H1 (cell line): ENCODE results near the gene RER1. TPM values are rescaled to one million over a fixed set of nuclear protein-coding genes. Genes with fewer than 3 reads are reported as not detected.
A peak's percentile ranks its signal among the peaks of the same experiment; 100 is the strongest.

Source experiments
- CTCF ChIA-PET: fragments of 300-600 bp; sonication (Branson Sonifier 250); formaldehyde crosslinking; loops from one replicate; lab custom pipeline; 2021; ENCODE audit not compliant: partially characterized antibody; lab: Charles Lee
- POLR2A ChIA-PET: fragments of 300-600 bp; sonication (Branson Sonifier 250); formaldehyde crosslinking; loops from one replicate; lab custom pipeline; 2021; ENCODE audit warnings: inconsistent platforms; ENCODE audit not compliant: partially characterized antibody; lab: Charles Lee
- DNase-seq, 2 experiments: peaks; one replicate each; pipeline versions ENCODE4 v3.0.0 to v3.0.0-alpha.2; 2010 to 2022; ENCODE audit warnings: low spot score in 2 of 2, low read depth in 1 of 2, mixed read lengths in 1 of 2
- FAIRE-seq: peaks from 2 replicates; lab custom pipeline; 2011; peaks lifted over from hg19 to GRCh38; lab: Jason Lieb, UNC
- H2AFZ ChIP-seq: 2 replicates; pipeline ENCODE4 v1.8.1; 2012; ENCODE audit warnings: low read length, inconsistent platforms
- H2AK5ac ChIP-seq: 2 replicates; pipeline ENCODE4 v1.6.1; 2013; ENCODE audit warnings: low read depth, low read length
- H2BK120ac ChIP-seq: replicated peaks from 2 replicates; pipeline ENCODE3; 2013; ENCODE audit warnings: low read depth, low read length, inconsistent platforms
- H2BK12ac ChIP-seq: 2 replicates; pipeline ENCODE4 v1.6.1; 2013; ENCODE audit warnings: low read depth, low read length
- H2BK15ac ChIP-seq: 2 replicates; pipeline ENCODE4 v1.6.1; 2013; ENCODE audit warnings: low read length
- H2BK20ac ChIP-seq: 2 replicates; pipeline ENCODE4 v1.6.1; 2013; ENCODE audit warnings: low read length
- H2BK5ac ChIP-seq: 2 replicates; pipeline ENCODE4 v1.6.1; 2013; ENCODE audit warnings: low read depth, low read length
- H3K14ac ChIP-seq: 2 replicates; pipeline ENCODE4 v1.6.1; 2013; ENCODE audit warnings: inconsistent platforms; ENCODE audit not compliant: insufficient read length
- H3K18ac ChIP-seq: 2 replicates; pipeline ENCODE4 v1.6.1; 2013; ENCODE audit warnings: low read length; ENCODE audit errors: extremely low read depth
- H3K23ac ChIP-seq: 2 replicates; pipeline ENCODE4 v1.6.1; 2013; ENCODE audit warnings: inconsistent platforms; ENCODE audit not compliant: insufficient read length
- H3K23me2 ChIP-seq: 2 replicates; pipeline ENCODE4 v1.6.1; 2013; ENCODE audit warnings: low read depth, low read length
- H3K27ac ChIP-seq: 2 replicates; pipeline ENCODE4 v1.6.1; 2011; ENCODE audit warnings: low read depth, low read length, inconsistent platforms
- H3K27me3 ChIP-seq, 4 experiments: replicated peaks in 1 of 4; 1 replicate in 1 of 4; 2 replicates in 3 of 4; pipeline versions ENCODE4 v1.6.1 to v1.8.1; 2011 to 2013; ENCODE audit warnings: low read length in 3 of 4, mild to moderate bottlenecking in 3 of 4, inconsistent platforms in 2 of 4, mixed read lengths in 2 of 4, moderate library complexity in 1 of 4; ENCODE audit not compliant: control insufficient read depth in 3 of 4, insufficient read depth in 3 of 4; ENCODE audit errors: extremely low read depth in 1 of 4
- H3K36me3 ChIP-seq, 4 experiments: 2 replicates each; pipeline versions ENCODE4 v1.6.1 to v1.8.1; 2011 to 2013; ENCODE audit warnings: mild to moderate bottlenecking in 4 of 4, low read length in 3 of 4, moderate library complexity in 2 of 4, control low read depth in 1 of 4, inconsistent platforms in 1 of 4; ENCODE audit not compliant: insufficient read depth in 4 of 4, control insufficient read depth in 2 of 4
- H3K4ac ChIP-seq: replicated peaks from 2 replicates; pipeline ENCODE3; 2013; ENCODE audit warnings: low read length, low read depth, mixed read lengths, inconsistent platforms; ENCODE audit not compliant: insufficient read length
- H3K4me1 ChIP-seq, 4 experiments: replicated peaks in 1 of 4; 1 replicate in 1 of 4; 2 replicates in 3 of 4; pipeline versions ENCODE4 v1.6.1 to v1.8.1; 2011 to 2013; ENCODE audit warnings: low read length in 3 of 4, inconsistent platforms in 2 of 4, mixed read lengths in 1 of 4; ENCODE audit not compliant: insufficient read depth in 4 of 4, control insufficient read depth in 3 of 4
- H3K4me2 ChIP-seq, 2 experiments: 2 replicates each; pipeline versions ENCODE4 v1.6.1 to v1.8.1; 2011 to 2013; ENCODE audit warnings: low read depth in 2 of 2, low read length in 2 of 2, control low read depth in 1 of 2, inconsistent platforms in 1 of 2, mild to moderate bottlenecking in 1 of 2; ENCODE audit not compliant: insufficient read depth in 1 of 2
- H3K4me3 ChIP-seq, 4 experiments: fragments of 200-600, 300-600 bp in 1 of 4; sonication (generic), shearing (Covaris generic), sonication (Bioruptor Twin) in 1 of 4; 2 replicates each; pipeline versions ENCODE4 v1.5.1 to v1.8.1; 2011 to 2016; ENCODE audit warnings: low read length in 4 of 4, low read depth in 3 of 4, control low read depth in 2 of 4, inconsistent platforms in 2 of 4, mild to moderate bottlenecking in 2 of 4, mixed read lengths in 1 of 4, moderate library complexity in 1 of 4; ENCODE audit not compliant: insufficient read depth in 2 of 4; ENCODE audit errors: extremely low read depth in 1 of 4
- H3K56ac ChIP-seq: replicated peaks from 2 replicates; pipeline ENCODE3; 2013; ENCODE audit warnings: low read depth, mild to moderate bottlenecking, mixed read lengths, low read length, inconsistent platforms; ENCODE audit not compliant: insufficient read length
- H3K79me1 ChIP-seq: 2 replicates; pipeline ENCODE4 v1.6.1; 2013; ENCODE audit warnings: low read depth, low read length, control low read depth
- H3K79me2 ChIP-seq, 2 experiments: 2 replicates each; pipeline versions ENCODE4 v1.6.1 to v1.8.1; 2012 to 2013; ENCODE audit warnings: low read length in 2 of 2, mild to moderate bottlenecking in 2 of 2, inconsistent platforms in 1 of 2; ENCODE audit not compliant: insufficient read depth in 2 of 2, control insufficient read depth in 1 of 2
- H3K9ac ChIP-seq, 4 experiments: replicated peaks in 1 of 4; 1 replicate in 1 of 4; 2 replicates in 3 of 4; pipeline versions ENCODE4 v1.6.1 to v1.8.1; 2011 to 2013; ENCODE audit warnings: low read depth in 3 of 4, low read length in 3 of 4, control low read depth in 2 of 4, mild to moderate bottlenecking in 2 of 4, moderate library complexity in 2 of 4, inconsistent platforms in 1 of 4; ENCODE audit errors: extremely low read depth in 1 of 4
- H3K9me3 ChIP-seq, 2 experiments: 2 replicates each; pipeline versions ENCODE4 v1.6.1 to v1.8.1; 2012 to 2013; ENCODE audit warnings: mild to moderate bottlenecking in 2 of 2, moderate library complexity in 2 of 2, control low read depth in 1 of 2, inconsistent platforms in 1 of 2, low read depth in 1 of 2, low read length in 1 of 2, mixed read lengths in 1 of 2; ENCODE audit not compliant: insufficient read depth in 2 of 2
- H4K20me1 ChIP-seq, 2 experiments: replicated peaks in 1 of 2; 2 replicates each; pipeline versions ENCODE3 to v1.8.1; 2011 to 2013; ENCODE audit warnings: inconsistent platforms in 2 of 2, low read length in 2 of 2, mild to moderate bottlenecking in 1 of 2; ENCODE audit not compliant: insufficient read depth in 2 of 2, control insufficient read depth in 1 of 2
- H4K5ac ChIP-seq: 2 replicates; pipeline ENCODE4 v1.6.1; 2013; ENCODE audit warnings: low read length, low read depth, mixed read lengths, inconsistent platforms; ENCODE audit not compliant: insufficient read length
- H4K8ac ChIP-seq: 2 replicates; pipeline ENCODE4 v1.8.0; 2013; ENCODE audit warnings: mild to moderate bottlenecking, moderate library complexity, low read length, inconsistent platforms; ENCODE audit not compliant: insufficient read depth; ENCODE audit errors: extremely low read depth
- H4K91ac ChIP-seq: replicated peaks from 2 replicates; pipeline ENCODE3; 2013; ENCODE audit warnings: low read length, mixed read lengths, inconsistent platforms; ENCODE audit not compliant: insufficient read length
- SIX5 ChIP-seq: IDR thresholded peaks from 2 replicates; pipeline ENCODE4 v1.6.1; 2011; ENCODE audit warnings: mild to moderate bottlenecking, low read depth, low read length
- SUZ12 ChIP-seq: fragments of 200-600 bp; sonication (generic); IDR thresholded peaks from 2 replicates; pipeline ENCODE4 v1.6.1; 2012; ENCODE audit warnings: mild to moderate bottlenecking, inconsistent platforms, low read length, moderate library complexity, mixed read lengths
- WGBS, 2 experiments: shearing (Covaris generic) in 1 of 2; methylation state at CpG; one replicate each; pipeline versions ENCODE4 v1.1.6 to v1.1.7; 2013 to 2015; ENCODE audit warnings: low lambda C conversion rate in 2 of 2, mixed read lengths in 2 of 2, inconsistent platforms in 1 of 2, low coverage in 1 of 2, missing lambda C conversion rate in 1 of 2; ENCODE audit not compliant: insufficient replicate concordance in 2 of 2, insufficient coverage in 1 of 2, insufficient read length in 1 of 2; ENCODE audit errors: extremely low coverage in 1 of 2, missing lambda C conversion rate in 1 of 2; 5-methylcytosine and 5-hydroxymethylcytosine counted together
- polyA plus RNA-seq, 7 experiments: library from polyadenylated mRNA; depleted of rRNA in 3 of 7; stranded (reverse) in 5 of 7; unstranded in 2 of 7; fragments of >200 nt in 5 of 7; fragments of 200-250 nt in 2 of 7; gene quantifications; 1 replicate in 5 of 7; 2 replicates in 1 of 7; 4 replicates in 1 of 7; pipeline versions ENCODE4 v1.2.1 to v1.2.3, GENCODE V29; 2011 to 2013; ENCODE audit warnings: missing spikeins in 2 of 7, mixed read lengths in 2 of 7
- total RNA-seq: library from RNA; stranded (reverse); fragmentation: NEBNext Ultra II Directional; extraction: Animal tissue kit (Norgen Biotek cat#: 25700); gene quantifications from 2 replicates; pipeline ENCODE4 v1.2.1, GENCODE V29; 2021
- TF ChIP-seq, protein P1 (sequence below): IDR thresholded peaks from 2 replicates; pipeline ENCODE4 v1.6.1; 2012; ENCODE audit warnings: inconsistent platforms

RER1 gene
- total and polyA plus RNA-seq, 2 of the 8 experiments (the other 6 are each of a cell fraction or from before 2014, with no cell fraction given), result 102 to 134 TPM

DNA sequence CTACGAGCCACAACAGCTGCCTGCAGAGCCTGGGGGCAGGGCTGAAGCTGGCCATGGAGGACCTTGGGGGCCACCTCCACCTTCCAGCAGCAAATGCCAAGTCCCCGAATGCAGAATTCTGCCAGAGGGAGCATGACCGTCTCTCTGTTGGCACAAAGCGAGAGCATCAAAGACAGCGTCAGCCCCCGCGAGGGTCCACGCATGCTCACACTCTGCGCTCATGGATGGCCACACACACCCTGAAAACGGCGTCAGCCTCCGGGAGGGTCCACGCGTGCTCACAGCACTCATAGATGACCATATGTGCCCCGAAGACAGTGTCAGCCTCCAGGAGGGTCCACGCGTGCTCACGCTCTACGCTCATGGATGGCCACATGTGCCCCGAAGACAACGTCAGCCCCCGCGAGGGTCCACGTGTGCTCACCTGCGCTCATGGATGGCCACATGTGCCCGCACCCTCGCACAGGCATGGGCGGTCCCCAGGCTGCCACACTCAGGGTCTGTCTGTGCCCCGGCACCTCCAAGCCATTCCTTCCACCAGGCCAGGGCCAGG, 46.8 kb upstream of the RER1 start:
- DNase-seq (no peak), FAIRE-seq (no peak)
- Histone ChIP-seq H3K4me3 (no peak overlapping the region), H3K4me1 (no peaks in the 10 kb centered on the region), H3K79me1 (no peaks in the 10 kb centered on the region), H4K5ac (no peak overlapping the region), H3K9ac (no peak overlapping the region), H2BK5ac (0 out of 2 replicates have a peak overlapping the region, but pooled peaks have one; percentile 24), H3K4ac (peak overlapping the region; percentile 23), H2BK20ac (no peak overlapping the region), H3K79me2 (no peaks in the 10 kb centered on the region), H2BK12ac (no peak overlapping the region), H3K9me3 (no peaks in the 10 kb centered on the region), H3K27me3 (no peaks in the 10 kb centered on the region), H4K8ac (peak overlapping the region; percentile 79; the same call in 1 of the 2 replicates), H4K91ac (no peak overlapping the region), H3K4me2 (no peak overlapping the region), H3K36me3 (no peaks in the 10 kb centered on the region), H3K56ac (no peak overlapping the region), H3K23me2 (no peaks in the 10 kb centered on the region), H3K18ac (no peak overlapping the region; the same call in 1 of the 2 replicates), H4K20me1 (peaks cover 0 to 3% of the 10 kb centered on the region in 2 experiments), H2AK5ac (no peak overlapping the region), H2AFZ (no peak overlapping the region), H2BK15ac (no peak overlapping the region), H2BK120ac (no peak overlapping the region), H3K27ac (no peak overlapping the region), H3K14ac (no peak overlapping the region), H3K23ac (no peak overlapping the region)
- TF ChIP-seq SUZ12 (no peak), SIX5 (no peak)
- TF ChIP-seq, protein P1, sequence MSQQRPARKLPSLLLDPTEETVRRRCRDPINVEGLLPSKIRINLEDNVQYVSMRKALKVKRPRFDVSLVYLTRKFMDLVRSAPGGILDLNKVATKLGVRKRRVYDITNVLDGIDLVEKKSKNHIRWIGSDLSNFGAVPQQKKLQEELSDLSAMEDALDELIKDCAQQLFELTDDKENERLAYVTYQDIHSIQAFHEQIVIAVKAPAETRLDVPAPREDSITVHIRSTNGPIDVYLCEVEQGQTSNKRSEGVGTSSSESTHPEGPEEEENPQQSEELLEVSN, result no peak
- ChIA-PET CTCF (interaction anchor here (1.2 kb wide), 1 partner anchor 150 kb away, joined by 3 read pairs; the partner anchor contains the start of gene FAAP20), POLR2A (interaction anchor here (1.0 kb wide), 1 partner anchor 68 kb away, joined by 3 read pairs; the partner anchor contains the start of gene PEX10)
- 96% methylated on average over 26 of the region's 29 CpGs; no CpG with 5 or more reads in 1 of the 2 experiments for whole genome bisulfite sequencing, 2 experiments
